Erythroblast (primary cell): Measurements from ENCODE around the gene CMSS1.

Experiments
- GATA1 ChIP-seq: IDR thresholded peaks from 2 replicates; pipeline ENCODE4 v1.6.1; 2011; ENCODE audit warnings: low read depth, mild to moderate bottlenecking, control low read depth, low read length, moderate library complexity
- POLR2A ChIP-seq: IDR thresholded peaks from 2 replicates; pipeline ENCODE4 v1.6.1; 2011; ENCODE audit warnings: mild to moderate bottlenecking, low read length

GRCh38 chr3:100105501-100105900 lies 287.8 kb downstream of the CMSS1 start:
- no peak for TF ChIP-seq POLR2A
- TF ChIP-seq GATA1 = no peak
